ENCODE measurements around the gene KLK15. TPM values are rescaled to one million over a fixed set of nuclear protein-coding genes. Genes with fewer than 3 reads are reported as not detected.

Gene KLK15
- total RNA-seq, 2 experiments from 2014 or later = not detected

- Mint-ChIP-seq H3K27ac (no peak overlapping the region), H3K27me3 (ENCODE audit: low read depth) (peaks cover 40% of the 10 kb centered on the region), H3K36me3 (ENCODE audit: low read depth) (no peaks in the 10 kb centered on the region), H3K9me3 (peaks cover 14% of the 10 kb centered on the region), H3K4me3 (no peak overlapping the region), H3K4me1 (ENCODE audit: low read depth) (no peaks in the 10 kb centered on the region)
- CTCF ChIA-PET = no interaction called here
- intact Hi-C loops (cut with micrococcal nuclease) = no loop called here
- no peak for DNase-seq
Observed at GRCh38 chr19:50861010-50861409, 27.6 kb upstream of the KLK15 start.

GRCh38 chr19:50859849-50860248, 26.5 kb upstream of the KLK15 start:
- Mint-ChIP-seq H3K4me3 (no peak overlapping the region), H3K9me3 (peaks cover 14% of the 10 kb centered on the region), H3K27me3 (ENCODE audit: low read depth) (peaks cover 47% of the 10 kb centered on the region), H3K4me1 (ENCODE audit: low read depth) (no peaks in the 10 kb centered on the region), H3K27ac (no peak overlapping the region), H3K36me3 (ENCODE audit: low read depth) (no peaks in the 10 kb centered on the region)
- intact Hi-C loops (cut with micrococcal nuclease) = no loop called here
- no peak for DNase-seq
- CTCF ChIA-PET = no interaction called here

- Mint-ChIP-seq H3K9me3 (peaks cover 14% of the 10 kb centered on the region), H3K4me3 (no peak overlapping the region), H3K36me3 (ENCODE audit: low read depth) (no peaks in the 10 kb centered on the region), H3K27me3 (ENCODE audit: low read depth) (peaks cover 51% of the 10 kb centered on the region), H3K27ac (no peak overlapping the region), H3K4me1 (ENCODE audit: low read depth) (no peaks in the 10 kb centered on the region)
- CTCF ChIA-PET = no interaction called here
- DNase-seq = no peak
- intact Hi-C loops (cut with micrococcal nuclease) = no loop called here
Observed at GRCh38 chr19:50858886-50859285, 25.5 kb upstream of the KLK15 start.

- CTCF ChIA-PET = no interaction called here
- Mint-ChIP-seq H3K4me1 (ENCODE audit: low read depth) (no peaks in the 10 kb centered on the region), H3K27me3 (ENCODE audit: low read depth) (peaks cover 51% of the 10 kb centered on the region), H3K36me3 (ENCODE audit: low read depth) (no peaks in the 10 kb centered on the region), H3K4me3 (no peak overlapping the region), H3K9me3 (peaks cover 14% of the 10 kb centered on the region), H3K27ac (no peak overlapping the region)
- intact Hi-C loops (cut with micrococcal nuclease) = no loop called here
- DNase-seq = no peak
Observed at GRCh38 chr19:50857366-50857765, 24.0 kb upstream of the KLK15 start.

GRCh38 chr19:50854636-50855410, 21.4 kb upstream of the KLK15 start, which contains the start of gene KLK3:
KLK3 (plus strand) TSS chr19:50854915; CDS start chr19:50854956, 41 bp downstream.
- no peak within 1 kb of the TSS for H3K27ac Mint-ChIP-seq

GRCh38 chr19:50851620-50852019, 18.2 kb upstream of the KLK15 start:
- Mint-ChIP-seq H3K4me1 (ENCODE audit: low read depth) (no peaks in the 10 kb centered on the region), H3K4me3 (no peak overlapping the region), H3K36me3 (ENCODE audit: low read depth) (no peaks in the 10 kb centered on the region), H3K27me3 (ENCODE audit: low read depth) (peaks cover 36% of the 10 kb centered on the region), H3K27ac (no peak overlapping the region), H3K9me3 (no peaks in the 10 kb centered on the region)
- no peak for DNase-seq
- intact Hi-C loops (cut with micrococcal nuclease) = no loop called here
- CTCF ChIA-PET = no interaction called here

More at GRCh38 chr19:50854636-50855410, 21.4 kb upstream of the KLK15 start, which contains the start of gene KLK3:
- CTCF ChIA-PET = no interaction called here
- no peaks in the 10 kb centered on the region for H3K36me3 Mint-ChIP-seq (ENCODE audit: low read depth)
- H3K27me3 Mint-ChIP-seq (ENCODE audit: low read depth) = peaks cover 43% of the 10 kb centered on the region
- H3K4me1 Mint-ChIP-seq (ENCODE audit: low read depth) = no peaks in the 10 kb centered on the region
- H3K4me3 Mint-ChIP-seq = no peak within 1 kb of the TSS
- DNase-seq = no peak
- no peaks in the 10 kb centered on the region for H3K9me3 Mint-ChIP-seq
- intact Hi-C loops (cut with micrococcal nuclease) = no loop called here

GRCh38 chr19:50850738-50851137, 17.4 kb upstream of the KLK15 start:
- Mint-ChIP-seq H3K27me3 (ENCODE audit: low read depth) (peaks cover 32% of the 10 kb centered on the region), H3K9me3 (no peaks in the 10 kb centered on the region), H3K36me3 (ENCODE audit: low read depth) (no peaks in the 10 kb centered on the region), H3K4me3 (no peak overlapping the region), H3K4me1 (ENCODE audit: low read depth) (no peaks in the 10 kb centered on the region), H3K27ac (no peak overlapping the region)
- DNase-seq = no peak
- CTCF ChIA-PET = no interaction called here
- intact Hi-C loops (cut with micrococcal nuclease) = no loop called here

- H3K4me1 Mint-ChIP-seq (ENCODE audit: low read depth) = no peaks in the 10 kb centered on the region
- H3K36me3 Mint-ChIP-seq (ENCODE audit: low read depth) = peaks cover 1% of the 10 kb centered on the region
- CTCF ChIA-PET = interaction anchor here (0.7 kb wide), 1 partner anchor 20 kb away, joined by 3 read pairs; no protein-coding TSS in a partner anchor
Observed at GRCh38 chr19:50844296-50844935, 11.0 kb upstream of the KLK15 start.

GRCh38 chr19:50843701-50844221, 10.4 kb upstream of the KLK15 start:
- Mint-ChIP-seq H3K36me3 (ENCODE audit: low read depth) (peaks cover 1% of the 10 kb centered on the region), H3K27ac (no peak overlapping the region), H3K4me3 (no peak overlapping the region), H3K9me3 (peaks cover 11% of the 10 kb centered on the region), H3K4me1 (ENCODE audit: low read depth) (no peaks in the 10 kb centered on the region), H3K27me3 (ENCODE audit: low read depth) (peaks cover 15% of the 10 kb centered on the region)
- DNase-seq = no peak
- CTCF ChIA-PET = interaction anchor here (0.7 kb wide), 1 partner anchor 19 kb away, joined by 3 read pairs; no protein-coding TSS in a partner anchor
- intact Hi-C loops (cut with micrococcal nuclease) = no loop called here

More at GRCh38 chr19:50844296-50844935, 11.0 kb upstream of the KLK15 start:
- intact Hi-C loops (cut with micrococcal nuclease) = no loop called here
- Mint-ChIP-seq H3K4me3 (no peak overlapping the region), H3K27ac (no peak overlapping the region), H3K9me3 (peaks cover 11% of the 10 kb centered on the region), H3K27me3 (ENCODE audit: low read depth) (peaks cover 17% of the 10 kb centered on the region)
- no peak for DNase-seq

GRCh38 chr19:50843205-50843604, 9.8 kb upstream of the KLK15 start:
- CTCF ChIA-PET = no interaction called here
- Mint-ChIP-seq H3K4me3 (no peak overlapping the region), H3K36me3 (ENCODE audit: low read depth) (peaks cover 1% of the 10 kb centered on the region), H3K9me3 (peaks cover 11% of the 10 kb centered on the region), H3K27ac (no peak overlapping the region), H3K27me3 (ENCODE audit: low read depth) (peaks cover 16% of the 10 kb centered on the region), H3K4me1 (ENCODE audit: low read depth) (no peaks in the 10 kb centered on the region)
- intact Hi-C loops (cut with micrococcal nuclease) = no loop called here
- DNase-seq = no peak

GRCh38 chr19:50842130-50842529, 8.8 kb upstream of the KLK15 start:
- Mint-ChIP-seq H3K4me3 (no peak overlapping the region), H3K27me3 (ENCODE audit: low read depth) (peaks cover 22% of the 10 kb centered on the region), H3K9me3 (peaks cover 11% of the 10 kb centered on the region), H3K4me1 (ENCODE audit: low read depth) (no peaks in the 10 kb centered on the region), H3K36me3 (ENCODE audit: low read depth) (peaks cover 1% of the 10 kb centered on the region), H3K27ac (no peak overlapping the region)
- intact Hi-C loops (cut with micrococcal nuclease) = no loop called here
- CTCF ChIA-PET = no interaction called here
- no peak for DNase-seq

GRCh38 chr19:50839712-50840655, 6.6 kb upstream of the KLK15 start:
- H3K4me3 Mint-ChIP-seq = no peak overlapping the region
- CTCF ChIA-PET = interaction anchor here (0.6 to 1.2 kb wide), 2 partner anchors 66 to 82 kb away, joined by 3 to 6 read pairs; no protein-coding TSS in a partner anchor
- DNase-seq = no peak
- intact Hi-C loops (cut with micrococcal nuclease) = loop anchor here (5.0 kb wide), 1 partner anchor 82 kb away; no protein-coding TSS in a partner anchor
- peaks cover 11% of the 10 kb centered on the region for H3K9me3 Mint-ChIP-seq
- no peak overlapping the region for H3K27ac Mint-ChIP-seq
- H3K36me3 Mint-ChIP-seq (ENCODE audit: low read depth) = peaks cover 1% of the 10 kb centered on the region
- H3K27me3 Mint-ChIP-seq (ENCODE audit: low read depth) = peaks cover 34% of the 10 kb centered on the region
- peaks cover 7% of the 10 kb centered on the region for H3K4me1 Mint-ChIP-seq (ENCODE audit: low read depth)
